Neural progenitor cell (in vitro differentiated cells): ENCODE results near the gene LOXL1. TPM values are rescaled to one million over a fixed set of nuclear protein-coding genes. Genes with fewer than 3 reads are reported as not detected.
A peak's percentile ranks its signal among the peaks of the same experiment; 100 is the strongest.

ENCODE experiments used
- DNase-seq: peaks from one replicate; pipeline ENCODE4 v3.0.0-alpha.2; 2016; ENCODE audit warnings: low spot score
- H2AFZ ChIP-seq: fragments of 200-600 bp; sonication (generic); replicated peaks from 2 replicates; pipeline ENCODE4 v1.6.1; 2016; ENCODE audit warnings: antibody characterized with exemption
- H3F3A ChIP-seq: fragments of 200-600 bp; sonication (generic); 2 replicates; pipeline ENCODE4 v1.6.1; 2016; ENCODE audit warnings: antibody characterized with exemption, low read depth
- H3K27ac ChIP-seq: fragments of 200-600 bp; sonication (generic); 2 replicates; pipeline ENCODE4 v1.5.1; 2016; ENCODE audit warnings: mild to moderate bottlenecking
- H3K27me3 ChIP-seq: fragments of 200-600 bp; sonication (generic); 2 replicates; pipeline ENCODE4 v1.6.1; 2016; ENCODE audit warnings: mild to moderate bottlenecking, moderate library complexity
- H3K36me3 ChIP-seq: fragments of 200-600 bp; sonication (generic); 2 replicates; pipeline ENCODE4 v1.5.1; 2016
- H3K4me1 ChIP-seq: fragments of 200-600 bp; sonication (generic); 2 replicates; pipeline ENCODE4 v1.6.1; 2016; ENCODE audit warnings: mixed run types
- H3K4me2 ChIP-seq: fragments of 200-600 bp; sonication (generic); 2 replicates; pipeline ENCODE4 v1.6.1; 2016
- H3K4me3 ChIP-seq: fragments of 200-600 bp; sonication (generic); 2 replicates; pipeline ENCODE4 v1.5.1; 2016
- H3K79me2 ChIP-seq: fragments of 200-600 bp; sonication (generic); 2 replicates; pipeline ENCODE4 v1.6.1; 2016; ENCODE audit warnings: low read depth
- H3K9ac ChIP-seq: fragments of 200-600 bp; sonication (generic); 2 replicates; pipeline ENCODE4 v1.6.1; 2016
- H3K9me3 ChIP-seq: fragments of 200-600 bp; sonication (generic); 2 replicates; pipeline ENCODE4 v1.5.1; 2016; ENCODE audit warnings: low read depth
- H4K20me1 ChIP-seq: fragments of 200-600 bp; sonication (generic); 2 replicates; pipeline ENCODE4 v1.6.1; 2016; ENCODE audit warnings: low read depth
- H3K27ac Mint-ChIP-seq: 3 replicates; pipeline ENCODE4 v1.8.0; 2021; ENCODE audit warnings: mixed read lengths
- H3K27me3 Mint-ChIP-seq: 2 replicates; pipeline ENCODE4 v1.8.0; 2022; ENCODE audit warnings: low read depth, mild to moderate bottlenecking, inconsistent platforms, moderate library complexity, mixed read lengths; ENCODE audit not compliant: insufficient read depth
- H3K36me3 Mint-ChIP-seq: 3 replicates; pipeline ENCODE4 v1.8.0; 2021; ENCODE audit warnings: mixed read lengths
- H3K4me1 Mint-ChIP-seq: 3 replicates; pipeline ENCODE4 v1.8.0; 2021; ENCODE audit warnings: mixed read lengths
- H3K4me3 Mint-ChIP-seq: 3 replicates; pipeline ENCODE4 v1.8.0; 2021; ENCODE audit warnings: mild to moderate bottlenecking, moderate library complexity, mixed read lengths
- H3K9me3 Mint-ChIP-seq: 3 replicates; pipeline ENCODE4 v1.8.0; 2020; ENCODE audit warnings: mixed read lengths
- EZH2 ChIP-seq: fragments of 200-600 bp; sonication (generic); IDR thresholded peaks from 2 replicates; pipeline ENCODE4 v1.6.1; 2017; ENCODE audit warnings: antibody characterized with exemption, mild to moderate bottlenecking, moderate library complexity
- EZH2phosphoT487 ChIP-seq: fragments of 200-600 bp; sonication (generic); IDR thresholded peaks from 2 replicates; pipeline ENCODE4 v1.6.1; 2017; ENCODE audit warnings: antibody characterized with exemption
- total RNA-seq: library from RNA; depleted of rRNA; stranded (reverse); fragments of >200 nt; gene quantifications from 2 replicates; pipeline ENCODE4 v1.2.3, GENCODE V29; 2015; ENCODE audit warnings: low replicate concordance
- TF ChIP-seq, protein P1 (sequence below): fragments of 200-600 bp; sonication (generic); IDR thresholded peaks from 2 replicates; pipeline ENCODE4 v1.5.1; 2017; ENCODE audit warnings: antibody characterized with exemption, mild to moderate bottlenecking

Gene LOXL1
- total RNA-seq, 1 donor from 2014 or later: 5.3 TPM

DNA sequence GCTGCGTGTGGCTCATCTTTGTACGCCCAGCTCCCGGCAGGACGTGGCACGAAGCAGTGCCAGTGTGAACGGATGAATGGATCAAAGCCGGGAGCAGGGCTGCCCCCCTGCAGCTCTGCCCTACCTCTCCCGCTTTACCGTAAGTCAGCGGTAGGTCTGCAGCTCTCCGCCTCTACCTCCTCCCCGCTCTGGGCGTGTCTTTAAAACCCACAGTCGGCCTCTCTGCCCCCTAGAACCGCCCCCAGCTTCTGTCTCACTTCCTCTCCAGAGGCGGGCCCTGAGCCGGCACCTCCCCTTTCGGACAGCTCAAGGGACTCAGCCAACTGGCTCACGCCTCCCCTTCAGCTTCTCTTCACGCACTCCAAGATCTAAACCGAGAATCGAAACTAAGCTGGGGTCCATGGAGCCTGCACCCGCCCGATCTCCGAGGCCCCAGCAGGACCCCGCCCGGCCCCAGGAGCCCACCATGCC is 68.2 kb downstream of the LOXL1 start, which contains the start of gene PML:
TSS of gene PML (plus strand) at position 304 of the 471 bp plus-strand sequence. CDS start at position 401, 97 bp downstream.
- peak within 1 kb of the TSS; percentile 97 for H3K4me2 ChIP-seq
- H4K20me1 ChIP-seq: peaks cover 19% of the 10 kb centered on the region
- H3K27me3 ChIP-seq: no peaks in the 10 kb centered on the region
- DNase-seq: peak; percentile 98
- peak within 1 kb of the TSS; percentile 74 for H3K9ac ChIP-seq
- H3K27me3 Mint-ChIP-seq: peaks cover 2% of the 10 kb centered on the region
- H3K36me3 ChIP-seq: peaks cover 4% of the 10 kb centered on the region
- peak within 1 kb of the TSS; percentile 98 for H2AFZ ChIP-seq
- TF ChIP-seq EZH2 (no peak), EZH2phosphoT487 (no peak)
- TF ChIP-seq, protein P1, sequence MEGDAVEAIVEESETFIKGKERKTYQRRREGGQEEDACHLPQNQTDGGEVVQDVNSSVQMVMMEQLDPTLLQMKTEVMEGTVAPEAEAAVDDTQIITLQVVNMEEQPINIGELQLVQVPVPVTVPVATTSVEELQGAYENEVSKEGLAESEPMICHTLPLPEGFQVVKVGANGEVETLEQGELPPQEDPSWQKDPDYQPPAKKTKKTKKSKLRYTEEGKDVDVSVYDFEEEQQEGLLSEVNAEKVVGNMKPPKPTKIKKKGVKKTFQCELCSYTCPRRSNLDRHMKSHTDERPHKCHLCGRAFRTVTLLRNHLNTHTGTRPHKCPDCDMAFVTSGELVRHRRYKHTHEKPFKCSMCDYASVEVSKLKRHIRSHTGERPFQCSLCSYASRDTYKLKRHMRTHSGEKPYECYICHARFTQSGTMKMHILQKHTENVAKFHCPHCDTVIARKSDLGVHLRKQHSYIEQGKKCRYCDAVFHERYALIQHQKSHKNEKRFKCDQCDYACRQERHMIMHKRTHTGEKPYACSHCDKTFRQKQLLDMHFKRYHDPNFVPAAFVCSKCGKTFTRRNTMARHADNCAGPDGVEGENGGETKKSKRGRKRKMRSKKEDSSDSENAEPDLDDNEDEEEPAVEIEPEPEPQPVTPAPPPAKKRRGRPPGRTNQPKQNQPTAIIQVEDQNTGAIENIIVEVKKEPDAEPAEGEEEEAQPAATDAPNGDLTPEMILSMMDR: no peak
- H3K4me3 Mint-ChIP-seq: peak within 1 kb of the TSS; percentile 97
- H3K79me2 ChIP-seq: peaks cover 38% of the 10 kb centered on the region
- peaks cover 28% of the 10 kb centered on the region for H3K4me1 Mint-ChIP-seq
- H3K4me1 ChIP-seq: peaks cover 23% of the 10 kb centered on the region
- H3F3A ChIP-seq: peaks cover 8% of the 10 kb centered on the region
- H3K27ac Mint-ChIP-seq: peak within 1 kb of the TSS; percentile 92
- no peaks in the 10 kb centered on the region for H3K9me3 Mint-ChIP-seq
- H3K27ac ChIP-seq: no peak within 1 kb of the TSS
- peaks cover 2% of the 10 kb centered on the region for H3K36me3 Mint-ChIP-seq
- H3K4me3 ChIP-seq: peak within 1 kb of the TSS; percentile 98
- no peaks in the 10 kb centered on the region for H3K9me3 ChIP-seq

DNA sequence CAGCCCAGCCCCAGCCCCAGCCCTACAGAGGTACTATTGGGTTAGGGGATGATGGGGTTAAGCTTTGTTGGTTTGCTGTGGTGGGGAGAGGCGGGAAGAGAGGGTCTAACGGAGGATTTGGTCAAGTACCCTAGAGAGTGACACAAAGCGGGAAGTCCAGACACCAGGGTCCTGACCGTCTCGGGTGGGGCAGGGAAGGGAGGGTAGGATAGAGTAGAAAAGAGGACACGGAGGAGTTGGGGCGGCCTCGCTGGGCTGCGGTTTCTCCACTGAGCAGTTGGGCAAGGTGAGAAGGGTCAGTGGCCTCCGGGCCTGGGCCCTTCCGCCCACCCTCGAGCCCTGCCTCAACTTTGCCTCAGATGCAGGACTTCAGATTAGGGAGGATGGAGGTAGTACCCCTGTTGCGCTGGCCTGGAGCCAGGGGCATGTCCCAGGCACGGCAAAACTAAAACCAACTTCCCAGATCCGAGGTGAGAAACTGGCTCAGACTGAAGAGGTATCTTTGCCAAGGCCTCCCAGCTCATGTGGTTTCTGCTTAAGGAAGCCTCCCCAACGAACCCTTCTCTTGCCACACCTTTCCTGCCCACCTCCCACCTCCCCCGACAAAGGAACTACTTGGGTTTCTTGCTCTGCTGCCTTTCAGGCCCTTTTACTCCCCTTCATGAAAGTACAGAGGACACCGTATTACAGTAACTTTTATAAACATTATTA is 68.8 kb downstream of the LOXL1 start:
- Histone ChIP-seq H3K27ac (no peak overlapping the region), H3F3A (peaks cover 8% of the 10 kb centered on the region)
- peaks cover 2% of the 10 kb centered on the region for H3K36me3 Mint-ChIP-seq

DNA sequence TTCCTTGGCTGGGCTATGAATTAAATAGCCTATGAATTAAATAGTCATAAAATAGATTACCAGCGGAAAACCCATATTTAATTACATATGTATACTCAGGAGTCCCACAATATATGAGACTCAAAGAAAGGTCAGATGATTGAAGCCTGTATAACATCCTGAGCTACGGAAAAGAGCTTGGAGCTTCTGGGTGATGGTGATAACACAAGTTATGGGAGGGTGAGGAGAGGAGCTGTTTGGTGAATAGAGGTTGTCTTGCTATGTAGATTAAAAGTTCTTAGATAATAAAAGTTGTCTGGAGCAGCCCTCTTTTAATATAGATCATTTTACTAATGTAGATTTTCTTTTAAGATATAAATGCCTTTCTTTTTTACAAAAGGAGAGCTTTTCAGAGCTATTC is 70.0 kb downstream of the LOXL1 start:
- H3K4me1 Mint-ChIP-seq: peaks cover 26% of the 10 kb centered on the region
- peaks cover 10% of the 10 kb centered on the region for H3K36me3 ChIP-seq

More for the DNA sequence above, 68.8 kb downstream of the LOXL1 start:
- Histone ChIP-seq H3K36me3 (peaks cover 4% of the 10 kb centered on the region), H2AFZ (peak overlapping the region; percentile 87), H3K4me2 (peak overlapping the region; percentile 97), H3K79me2 (peaks cover 42% of the 10 kb centered on the region), H3K4me1 (peaks cover 23% of the 10 kb centered on the region), H3K27me3 (no peaks in the 10 kb centered on the region), H3K9me3 (no peaks in the 10 kb centered on the region), H3K4me3 (peak overlapping the region; percentile 98), H3K9ac (peak overlapping the region; percentile 74), H4K20me1 (peaks cover 19% of the 10 kb centered on the region)
- Mint-ChIP-seq H3K4me3 (peak overlapping the region; percentile 97), H3K9me3 (no peaks in the 10 kb centered on the region), H3K27me3 (peaks cover 2% of the 10 kb centered on the region), H3K4me1 (peaks cover 28% of the 10 kb centered on the region), H3K27ac (no peak overlapping the region)
- TF ChIP-seq, protein P1: no peak
- no peak for DNase-seq

More for the DNA sequence above, 70.0 kb downstream of the LOXL1 start:
- Mint-ChIP-seq H3K36me3 (peaks cover 2% of the 10 kb centered on the region), H3K27me3 (peaks cover 2% of the 10 kb centered on the region), H3K9me3 (no peaks in the 10 kb centered on the region), H3K27ac (no peak overlapping the region), H3K4me3 (peak overlapping the region; percentile 97)
- Histone ChIP-seq H3K4me2 (peak overlapping the region; percentile 97), H3K27me3 (no peaks in the 10 kb centered on the region), H2AFZ (no peak overlapping the region), H3K4me1 (peaks cover 23% of the 10 kb centered on the region), H4K20me1 (peaks cover 19% of the 10 kb centered on the region), H3K9ac (no peak overlapping the region), H3F3A (peaks cover 8% of the 10 kb centered on the region), H3K79me2 (peaks cover 50% of the 10 kb centered on the region), H3K9me3 (no peaks in the 10 kb centered on the region), H3K27ac (no peak overlapping the region), H3K4me3 (peak overlapping the region; percentile 98)
- TF ChIP-seq, protein P1: no peak
- no peak for TF ChIP-seq EZH2phosphoT487
- no peak for TF ChIP-seq EZH2
- DNase-seq: no peak
